HCT116 (cell line): Measurements from ENCODE around the gene TK1. TPM values are rescaled to one million over a fixed set of nuclear protein-coding genes. Genes with fewer than 3 reads are reported as not detected.
A peak's percentile ranks its signal among the peaks of the same experiment; 100 is the strongest.

ENCODE experiments used
- ATAC-seq: fragments of 200-7000 bp; cut with Tn5 transposase; 2 replicates; pipeline ENCODE4 v1.9.1; 2020; ENCODE audit warnings: mild to moderate bottlenecking, moderate library complexity
- BruUV-seq: library from RNA; stranded (reverse); fragments of 400-500 nt; replicated peaks from 2 replicates; lab custom pipeline; 2021; lab: Mats Ljungman, UMichigan
- CTCF ChIA-PET: fragments of 300-600 bp; sonication (Branson Sonifier 250); formaldehyde crosslinking; loops from one replicate; lab custom pipeline; 2021; ENCODE audit warnings: antibody characterized with exemption; lab: Charles Lee
- POLR2A ChIA-PET: fragments of 300-600, 350-600 bp; sonication (Branson Sonifier 250); formaldehyde crosslinking; loops from one replicate; lab custom pipeline; 2021; ENCODE audit warnings: antibody characterized with exemption; lab: Charles Lee
- RAD21 ChIA-PET, 2 experiments: fragments of 300-600 bp; sonication (Branson Sonifier 250); formaldehyde crosslinking; loops; one replicate each; lab custom pipeline; 2023; ENCODE audit warnings: low total read pairs in 2 of 2; ENCODE audit not compliant: uncharacterized antibody in 2 of 2, unreplicated experiment in 2 of 2, low non-redundant PET in 1 of 2; lab: Charles Lee
- DNase-seq: peaks from one replicate; pipeline ENCODE4 v3.0.0-alpha.2; 2010; ENCODE audit warnings: low read depth, low spot score
- H2AFZ ChIP-seq: fragments of 200-600 bp; shearing (Covaris generic), sonication (generic); 2 replicates; pipeline ENCODE4 v1.6.1; 2017; ENCODE audit warnings: low read depth, mixed run types, mixed read lengths, antibody characterized with exemption, low read length; ENCODE audit not compliant: poor library complexity, severe bottlenecking
- H3K27ac ChIP-seq: 2 replicates; pipeline ENCODE4 v1.5.1; 2012; ENCODE audit warnings: low read depth, low read length
- H3K27me3 ChIP-seq: fragments of 200-600 bp; sonication (generic); 2 replicates; pipeline ENCODE4 v1.6.1; 2016; ENCODE audit warnings: mixed run types, low read length, mixed read lengths; ENCODE audit not compliant: insufficient read depth
- H3K36me3 ChIP-seq, 2 experiments: fragments of 200-500 bp in 1 of 2; fragments of 200-600 bp in 1 of 2; sonication (Bioruptor generic) in 1 of 2; sonication (generic) in 1 of 2; 2 replicates each; pipeline versions ENCODE4 v1.5.1 to v1.6.1; 2014 to 2016; ENCODE audit warnings: low read length in 2 of 2, inconsistent platforms in 1 of 2, mixed read lengths in 1 of 2, mixed run types in 1 of 2; ENCODE audit not compliant: insufficient read depth in 2 of 2, control insufficient read depth in 1 of 2
- H3K4me1 ChIP-seq, 2 experiments: fragments of 200-600 bp in 1 of 2; sonication (generic) in 1 of 2; 2 replicates each; pipeline versions ENCODE4 v1.5.1 to v1.6.1; 2012 to 2017; ENCODE audit warnings: low read length in 2 of 2, inconsistent platforms in 1 of 2, mild to moderate bottlenecking in 1 of 2, mixed read lengths in 1 of 2, mixed run types in 1 of 2, moderate library complexity in 1 of 2; ENCODE audit not compliant: insufficient read depth in 2 of 2, control insufficient read depth in 1 of 2
- H3K4me2 ChIP-seq: fragments of 200-600 bp; sonication (generic); 2 replicates; pipeline ENCODE4 v1.6.1; 2017; ENCODE audit warnings: mixed run types, low read length, mixed read lengths
- H3K4me3 ChIP-seq, 2 experiments: fragments of 200-600 bp in 1 of 2; sonication (generic) in 1 of 2; replicated peaks in 1 of 2; 2 replicates each; pipeline ENCODE4 v1.5.1; 2011 to 2016; ENCODE audit warnings: low read length in 2 of 2, control low read depth in 1 of 2, low read depth in 1 of 2, mild to moderate bottlenecking in 1 of 2, mixed read lengths in 1 of 2, mixed run types in 1 of 2
- H3K79me2 ChIP-seq: fragments of 200-600 bp; sonication (generic); 2 replicates; pipeline ENCODE4 v1.6.1; 2017; ENCODE audit warnings: mild to moderate bottlenecking, mixed run types, low read length, moderate library complexity, mixed read lengths; ENCODE audit not compliant: insufficient read depth
- H3K9ac ChIP-seq: fragments of 200-600 bp; sonication (generic); 2 replicates; pipeline ENCODE4 v1.6.1; 2016; ENCODE audit warnings: low read length, mixed read lengths
- H3K9me2 ChIP-seq: fragments of 200-600 bp; sonication (generic), shearing (Covaris generic); 2 replicates; pipeline ENCODE4 v1.6.1; 2017; ENCODE audit warnings: mixed run types, mild to moderate bottlenecking, moderate library complexity; ENCODE audit not compliant: insufficient read depth
- H3K9me3 ChIP-seq, 2 experiments: fragments of 200-500 bp in 1 of 2; fragments of 200-600 bp in 1 of 2; sonication (Bioruptor generic) in 1 of 2; sonication (generic) in 1 of 2; 2 replicates each; pipeline ENCODE4 v1.6.1; 2014 to 2017; ENCODE audit warnings: low read length in 2 of 2, mixed read lengths in 2 of 2, inconsistent platforms in 1 of 2, low read depth in 1 of 2, mild to moderate bottlenecking in 1 of 2, mixed run types in 1 of 2, moderate library complexity in 1 of 2; ENCODE audit not compliant: control insufficient read depth in 1 of 2, insufficient read depth in 1 of 2
- H4K20me1 ChIP-seq: fragments of 200-600 bp; sonication (generic), shearing (Covaris generic); 2 replicates; pipeline ENCODE4 v1.6.1; 2017; ENCODE audit warnings: mixed run types, mild to moderate bottlenecking, moderate library complexity; ENCODE audit not compliant: insufficient read depth
- POLR2A ChIP-seq: IDR thresholded peaks from 2 replicates; pipeline ENCODE4 v1.7.0; 2011; ENCODE audit warnings: borderline replicate concordance; ENCODE audit not compliant: insufficient read depth, insufficient read length; ENCODE audit errors: extremely low read depth
- POLR2AphosphoS5 ChIP-seq: IDR thresholded peaks from 2 replicates; pipeline ENCODE4 v1.6.1; 2011; ENCODE audit warnings: mild to moderate bottlenecking, low read depth, low read length, moderate library complexity
- SIN3A ChIP-seq: IDR thresholded peaks from 2 replicates; pipeline ENCODE4 v1.6.1; 2012; ENCODE audit warnings: low read depth
- TCF7L2 ChIP-seq: IDR thresholded peaks from 2 replicates; pipeline ENCODE4 v1.7.0; 2011; ENCODE audit warnings: borderline replicate concordance, inconsistent platforms; ENCODE audit not compliant: insufficient read depth, insufficient read length; ENCODE audit errors: extremely low read depth
- ZFX ChIP-seq: fragments of 450-650 bp; IDR thresholded peaks from 2 replicates; pipeline ENCODE4 v1.6.1; 2017
- ZNF274 ChIP-seq: fragments of 200-500 bp; sonication (Bioruptor generic); IDR thresholded peaks from 2 replicates; pipeline ENCODE4 v1.6.1; 2014; ENCODE audit warnings: mild to moderate bottlenecking, low read depth, low read length, inconsistent platforms
- intact Hi-C: fragments of 100-400 bp; cut with micrococcal nuclease; formaldehyde crosslinking; loops from 2 replicates; pipeline ENCODE4 v1.10.0; 2022
- total RNA-seq: library from RNA; stranded (reverse); gene quantifications from one replicate; pipeline ENCODE4 v1.2.1, GENCODE V29; 2021; ENCODE audit not compliant: unreplicated experiment
- TF ChIP-seq, protein P1 (sequence below): IDR thresholded peaks from 2 replicates; pipeline ENCODE4 v1.6.1; 2012
- TF ChIP-seq, protein P2 (sequence below): IDR thresholded peaks from 2 replicates; pipeline ENCODE4 v1.6.1; 2012

TK1 gene
- total RNA-seq, 1 experiment from 2014 or later, result 315 TPM

DNA sequence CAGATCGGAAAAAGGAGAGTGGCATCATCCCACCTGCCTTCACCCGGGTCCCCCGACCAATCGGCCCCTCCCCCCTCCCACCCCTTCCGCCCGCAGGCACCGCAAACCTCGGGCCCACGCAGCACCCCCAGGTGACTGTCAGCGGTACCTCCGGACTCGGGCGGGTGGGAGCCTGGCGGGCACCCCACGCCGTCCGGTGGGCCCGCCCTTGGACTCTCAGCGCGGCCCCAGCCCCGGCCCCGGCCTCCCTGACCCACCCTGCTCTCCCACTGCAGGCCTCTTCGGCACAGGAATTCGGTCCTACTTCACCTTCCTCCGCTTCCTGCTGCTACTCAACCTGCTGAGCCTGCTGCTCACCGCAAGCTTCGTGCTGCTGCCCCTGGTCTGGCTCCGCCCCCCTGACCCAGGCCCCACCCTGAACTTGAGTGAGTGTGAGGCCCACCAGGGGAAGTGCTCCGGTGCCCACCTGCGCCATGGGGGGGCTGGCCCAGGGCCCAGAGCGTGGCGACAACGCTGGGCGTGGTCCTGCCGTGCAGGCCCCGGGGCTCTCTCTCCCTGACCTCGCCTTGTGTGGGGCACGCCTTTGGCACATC is 54.7 kb downstream of the TK1 start:
- Histone ChIP-seq H3K4me3 (peak overlapping the region; percentile 57 to 68), H3K4me1 (peaks cover 36 to 70% of the 10 kb centered on the region in 2 experiments), H3K27me3 (no peaks in the 10 kb centered on the region), H3K36me3 (no peaks in the 10 kb centered on the region), H3K27ac (peak overlapping the region; percentile 49), H3K4me2 (peak overlapping the region; percentile 96), H3K9me3 (no peaks in the 10 kb centered on the region), H2AFZ (peak overlapping the region; percentile 77), H3K9me2 (no peaks in the 10 kb centered on the region), H3K79me2 (peaks cover 7% of the 10 kb centered on the region; the same call in 1 of the 2 replicates), H3K9ac (peak overlapping the region; percentile 71), H4K20me1 (no peaks in the 10 kb centered on the region)
- ChIA-PET POLR2A (no interaction called here), CTCF (interaction anchor here (1.0 kb wide), 1 partner anchor 10 kb away, joined by 6 read pairs; no protein-coding TSS in a partner anchor), RAD21 (no interaction called here)
- TF ChIP-seq ZNF274 (no peak), POLR2A (peak; percentile 57), POLR2AphosphoS5 (peak; percentile 85), SIN3A (no peak), TCF7L2 (no peak), ZFX (peak; percentile 82; the same call in 1 of the 2 replicates)
- TF ChIP-seq, protein P1, sequence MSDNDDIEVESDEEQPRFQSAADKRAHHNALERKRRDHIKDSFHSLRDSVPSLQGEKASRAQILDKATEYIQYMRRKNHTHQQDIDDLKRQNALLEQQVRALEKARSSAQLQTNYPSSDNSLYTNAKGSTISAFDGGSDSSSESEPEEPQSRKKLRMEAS, result no peak
- TF ChIP-seq, protein P2, sequence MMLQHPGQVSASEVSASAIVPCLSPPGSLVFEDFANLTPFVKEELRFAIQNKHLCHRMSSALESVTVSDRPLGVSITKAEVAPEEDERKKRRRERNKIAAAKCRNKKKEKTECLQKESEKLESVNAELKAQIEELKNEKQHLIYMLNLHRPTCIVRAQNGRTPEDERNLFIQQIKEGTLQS, result no peak
- no peak for DNase-seq
- ATAC-seq, result peak; percentile 29
- no TSS peak for BruUV-seq
- intact Hi-C loops, result no loop called here
